Measurements from ENCODE around the gene LARGE2.
"Not testable (repeated sequence)": the region's sequence is repeated elsewhere in the genome, so short reads cannot be mapped to it uniquely, and the experiment has no call there.

Gene LARGE2

DNA sequence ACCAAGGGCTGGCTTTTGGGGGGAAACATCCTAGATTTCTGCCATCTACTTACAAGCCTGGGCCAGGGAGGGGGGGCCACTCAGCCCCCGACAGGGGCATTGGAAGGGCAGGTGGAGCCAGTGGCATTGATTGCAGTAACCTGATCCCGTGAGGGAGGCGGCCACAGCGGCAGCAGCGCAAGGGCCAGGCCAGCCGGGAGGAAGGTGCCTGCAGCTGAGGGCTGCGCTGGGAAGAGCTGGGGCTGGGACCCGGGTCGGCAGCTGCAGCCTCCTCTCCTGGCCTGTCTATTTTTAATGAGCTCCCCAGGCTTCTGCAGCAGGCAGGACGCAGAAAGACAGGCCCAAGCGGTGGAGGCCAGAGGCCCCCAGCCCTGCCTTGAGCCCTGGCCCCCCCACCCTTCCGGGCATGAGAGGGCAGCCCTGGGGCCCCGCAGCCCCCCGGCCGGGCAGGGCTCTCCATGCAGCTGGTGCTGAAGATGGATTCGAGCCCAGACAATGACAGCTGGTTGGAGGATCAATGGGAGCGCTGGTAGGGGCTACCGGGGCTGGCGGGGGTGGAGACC, 26.0 kb upstream of the LARGE2 start:
- DNase-seq: no peak

DNA sequence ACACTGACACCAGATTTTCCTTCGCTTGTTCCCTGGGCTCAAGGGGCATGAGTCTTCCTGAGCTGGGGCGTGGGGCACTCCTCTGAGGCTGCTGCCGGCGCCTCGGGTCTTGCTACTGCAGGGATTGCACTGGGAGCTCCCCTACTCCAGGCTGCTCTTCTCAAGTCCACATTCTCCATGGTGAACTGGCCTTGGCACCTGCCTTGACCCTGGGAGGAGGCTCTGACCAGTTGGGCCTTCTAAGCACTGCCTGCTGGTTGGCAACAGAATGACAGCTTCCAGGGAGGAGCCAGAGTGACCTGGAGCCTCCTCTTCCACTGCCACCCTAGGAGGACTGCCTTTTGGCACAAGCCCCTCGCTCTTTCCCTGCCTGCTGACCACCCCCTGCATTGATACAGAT, 24.9 kb upstream of the LARGE2 start:
- no peak for DNase-seq

DNA sequence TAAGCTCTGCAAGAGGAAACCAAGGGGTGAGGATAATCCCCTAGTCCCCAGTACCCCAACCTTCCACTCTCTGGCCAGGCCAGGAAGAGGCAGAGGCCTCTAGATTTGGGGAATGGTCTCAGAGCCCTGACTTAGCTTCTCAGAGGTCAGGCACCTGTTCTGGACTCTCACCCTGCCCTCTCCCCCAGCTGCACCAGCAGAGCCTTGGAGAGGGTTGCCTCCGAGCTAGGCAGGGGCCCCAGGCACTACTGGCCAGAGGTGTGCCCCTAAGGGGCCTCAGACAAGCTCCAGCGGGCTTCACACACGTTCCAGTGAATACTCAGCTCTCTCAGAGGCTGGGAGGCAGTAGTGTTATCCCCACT, 23.4 kb upstream of the LARGE2 start:
- DNase-seq: no peak

DNA sequence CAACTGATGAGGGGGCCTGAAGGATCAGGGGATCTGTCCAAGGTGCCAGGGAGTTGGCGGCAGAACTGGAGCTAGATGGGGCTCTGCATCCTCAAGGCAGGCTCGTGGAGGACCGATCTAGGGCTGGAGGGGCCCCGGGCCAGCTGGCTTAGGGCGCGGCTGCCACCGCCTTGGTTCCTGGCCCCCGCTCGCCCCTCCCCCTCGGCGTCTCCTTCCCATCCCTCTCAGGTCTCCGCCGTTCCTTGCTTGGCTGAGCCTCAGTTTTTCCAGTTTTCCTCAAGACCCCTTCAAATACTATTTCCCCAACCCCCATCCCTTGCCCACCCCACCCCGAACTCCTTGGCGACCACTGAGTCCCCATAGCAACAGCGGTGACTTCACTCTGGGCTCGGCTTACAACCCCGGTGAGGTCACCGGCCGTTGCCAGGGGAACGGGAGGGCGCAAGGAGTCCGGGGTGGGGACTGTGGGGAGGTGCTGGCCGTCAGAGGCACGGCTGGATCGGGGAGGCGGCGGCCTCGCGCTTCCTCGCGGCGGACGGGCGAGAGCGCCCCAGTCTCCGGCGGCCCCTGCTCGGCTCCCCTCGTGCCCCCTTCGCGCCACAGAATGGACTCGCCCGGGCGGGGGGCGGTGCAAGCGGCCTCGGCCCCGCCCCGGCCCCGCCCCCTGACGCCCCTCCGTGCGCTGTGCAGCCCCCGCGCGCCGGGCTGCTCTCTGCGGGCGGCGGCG, 22.8 kb upstream of the LARGE2 start:
- peak; percentile 78 for DNase-seq

DNA sequence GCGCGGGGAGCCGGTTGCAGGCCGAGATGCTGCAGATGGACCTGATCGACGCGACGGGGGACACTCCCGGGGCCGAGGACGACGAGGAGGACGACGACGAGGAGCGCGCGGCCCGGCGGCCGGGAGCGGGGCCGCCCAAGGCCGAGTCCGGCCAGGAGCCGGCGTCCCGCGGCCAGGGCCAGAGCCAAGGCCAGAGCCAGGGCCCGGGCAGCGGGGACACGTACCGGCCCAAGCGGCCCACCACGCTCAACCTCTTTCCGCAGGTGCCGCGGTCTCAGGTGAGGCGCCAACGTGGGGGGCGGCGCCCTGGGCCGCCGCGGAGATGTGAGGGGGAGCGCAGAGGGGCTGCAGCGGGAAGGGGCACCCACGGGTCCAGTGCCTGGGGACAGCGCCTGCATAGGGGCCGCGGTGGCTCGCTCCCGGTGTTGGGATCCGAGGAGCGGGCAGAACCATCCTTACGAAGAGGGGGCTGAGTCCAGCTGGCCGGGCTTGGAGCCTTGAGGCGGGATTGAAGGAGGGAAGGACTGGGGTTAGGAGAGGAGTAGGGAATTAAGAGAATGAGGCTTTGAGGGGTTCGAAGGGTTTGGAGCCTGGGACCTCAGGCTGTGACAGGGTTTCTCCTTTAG, 22.2 kb upstream of the LARGE2 start:
- not testable (repeated sequence) for DNase-seq

DNA sequence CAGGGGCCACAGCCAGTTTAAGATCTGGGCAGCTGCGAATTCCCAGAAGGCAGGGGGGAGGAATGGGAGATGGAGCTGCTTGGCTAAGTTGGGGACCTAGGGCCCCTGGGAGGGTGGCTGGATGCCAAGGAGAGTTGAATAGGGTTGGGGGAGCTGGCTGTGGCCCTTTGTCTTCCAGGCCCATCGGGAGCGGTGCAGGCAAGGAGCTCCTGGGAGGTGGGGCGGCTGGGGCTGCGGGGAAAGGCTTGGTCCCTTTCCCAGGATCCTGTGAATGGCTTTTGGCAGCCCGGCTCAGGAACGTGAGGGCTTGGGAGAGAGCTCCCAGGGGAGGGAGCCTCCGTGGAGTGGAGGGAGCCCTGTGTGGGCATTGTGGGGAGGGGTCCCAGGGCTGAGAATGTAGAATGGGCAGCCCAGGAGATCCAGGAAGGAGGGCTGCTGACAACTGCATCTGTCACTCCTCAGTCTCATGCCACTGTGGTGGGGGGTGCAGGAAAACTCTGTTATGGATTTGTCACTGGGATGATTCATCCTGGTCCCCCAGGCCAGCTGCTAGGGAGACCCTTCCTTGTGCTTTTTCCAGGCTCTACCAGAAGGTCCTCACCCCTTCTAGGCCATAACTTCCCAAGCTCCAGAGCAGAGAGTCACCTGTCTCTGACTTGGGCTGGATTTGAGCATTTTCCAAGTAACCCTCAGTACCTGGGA, 21.4 kb upstream of the LARGE2 start:
- DNase-seq: no peak

DNA sequence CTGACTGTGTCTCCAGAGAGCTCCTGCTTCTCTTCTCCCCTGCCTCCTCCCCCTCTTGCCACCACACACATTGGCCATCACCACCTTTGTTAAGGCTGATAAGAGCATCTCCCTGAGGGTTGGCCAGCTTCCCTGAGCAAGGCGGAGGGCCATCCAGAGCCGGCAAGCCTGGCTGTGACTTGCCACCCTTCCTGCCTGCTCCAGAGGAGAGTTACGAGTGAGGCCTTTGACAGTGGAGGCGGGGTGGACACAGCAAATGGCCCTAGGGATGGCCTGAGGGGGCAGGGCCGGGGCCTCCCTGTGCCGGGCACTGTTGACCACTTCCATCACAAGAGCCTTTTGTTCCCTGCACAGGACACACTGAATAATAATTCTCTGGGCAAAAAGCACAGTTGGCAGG, 20.8 kb upstream of the LARGE2 start:
- no peak for DNase-seq

DNA sequence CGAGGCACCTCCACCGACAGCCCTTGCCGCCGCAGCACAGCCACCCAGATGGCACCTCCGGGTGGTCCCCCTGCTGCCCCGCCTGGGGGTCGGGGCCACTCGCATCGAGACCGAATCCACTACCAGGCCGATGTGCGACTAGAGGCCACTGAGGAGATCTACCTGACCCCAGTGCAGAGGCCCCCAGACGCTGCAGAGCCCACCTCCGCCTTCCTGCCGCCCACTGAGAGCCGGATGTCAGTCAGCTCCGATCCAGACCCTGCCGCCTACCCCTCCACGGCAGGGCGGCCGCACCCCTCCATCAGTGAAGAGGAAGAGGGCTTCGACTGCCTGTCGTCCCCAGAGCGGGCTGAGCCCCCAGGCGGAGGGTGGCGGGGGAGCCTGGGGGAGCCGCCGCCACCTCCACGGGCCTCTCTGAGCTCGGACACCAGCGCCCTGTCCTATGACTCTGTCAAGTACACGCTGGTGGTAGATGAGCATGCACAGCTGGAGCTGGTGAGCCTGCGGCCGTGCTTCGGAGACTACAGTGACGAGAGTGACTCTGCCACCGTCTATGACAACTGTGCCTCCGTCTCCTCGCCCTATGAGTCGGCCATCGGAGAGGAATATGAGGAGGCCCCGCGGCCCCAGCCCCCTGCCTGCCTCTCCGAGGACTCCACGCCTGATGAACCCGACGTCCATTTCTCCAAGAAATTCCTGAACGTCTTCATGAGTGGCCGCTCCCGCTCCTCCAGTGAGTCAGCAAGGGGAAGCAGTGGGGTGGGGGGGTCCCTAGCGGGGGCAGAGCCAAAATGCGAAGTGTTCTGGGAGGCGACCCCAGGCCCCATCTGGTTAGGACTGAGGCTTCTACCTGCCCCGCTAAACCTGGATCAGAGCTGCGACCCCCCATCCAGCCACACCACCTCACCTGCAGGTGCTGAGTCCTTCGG, 19.7 kb upstream of the LARGE2 start:
- DNase-seq: no peak

DNA sequence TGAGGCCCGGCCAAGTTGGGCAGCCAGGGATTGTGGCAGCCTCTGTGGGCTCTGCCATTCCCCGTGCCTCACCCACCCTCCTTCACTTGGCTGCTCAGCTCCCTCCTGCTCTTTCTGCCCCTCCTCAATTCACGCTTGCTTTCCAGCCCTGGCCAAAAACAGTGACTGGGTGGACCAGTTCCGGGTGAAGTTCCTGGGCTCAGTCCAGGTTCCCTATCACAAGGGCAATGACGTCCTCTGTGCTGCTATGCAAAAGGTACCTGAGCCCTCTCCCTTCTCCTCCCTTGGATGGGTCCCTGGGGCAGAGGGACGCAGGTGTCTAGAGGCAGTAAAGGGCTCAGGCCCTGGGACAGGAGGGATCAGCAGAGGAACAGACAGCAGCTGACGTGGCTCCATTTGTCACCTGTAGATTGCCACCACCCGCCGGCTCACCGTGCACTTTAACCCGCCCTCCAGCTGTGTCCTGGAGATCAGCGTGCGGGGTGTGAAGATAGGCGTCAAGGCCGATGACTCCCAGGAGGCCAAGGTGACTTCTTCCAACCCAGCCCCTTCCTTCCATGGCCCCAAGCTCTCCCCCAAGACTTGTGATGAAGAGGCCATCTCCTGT, 18.0 kb upstream of the LARGE2 start:
- DNase-seq: no peak

DNA sequence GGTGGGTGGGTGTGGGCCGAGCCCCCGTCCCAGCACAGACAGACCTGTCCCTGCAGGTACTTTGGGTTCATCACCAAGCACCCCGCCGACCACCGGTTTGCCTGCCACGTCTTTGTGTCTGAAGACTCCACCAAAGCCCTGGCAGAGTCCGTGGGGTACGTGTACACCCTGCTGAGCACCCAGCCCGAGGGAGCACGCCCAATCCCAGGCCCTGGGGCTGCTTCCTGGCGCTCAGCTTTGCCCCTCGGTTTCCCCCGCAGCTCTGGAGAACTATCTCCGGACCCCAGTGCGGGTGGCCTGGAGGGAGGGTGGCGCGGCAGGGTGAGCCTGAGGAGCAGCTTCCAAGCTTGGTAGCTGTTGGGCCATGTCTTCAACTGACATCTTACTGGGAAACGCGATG, 17.4 kb upstream of the LARGE2 start:
- DNase-seq: no peak

DNA sequence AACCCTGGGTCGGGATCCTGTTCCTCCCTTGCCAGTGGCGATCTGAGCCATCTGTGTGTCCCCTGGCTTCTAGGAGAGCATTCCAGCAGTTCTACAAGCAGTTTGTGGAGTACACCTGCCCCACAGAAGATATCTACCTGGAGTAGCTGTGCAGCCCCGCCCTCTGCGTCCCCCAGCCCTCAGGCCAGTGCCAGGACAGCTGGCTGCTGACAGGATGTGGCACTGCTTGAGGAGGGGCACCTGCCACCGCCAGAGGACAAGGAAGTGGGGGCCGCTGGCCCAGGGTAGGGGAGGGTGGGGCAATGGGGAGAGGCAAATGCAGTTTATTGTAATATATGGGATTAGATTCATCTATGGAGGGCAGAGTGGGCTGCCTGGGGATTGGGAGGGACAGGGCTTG, 16.9 kb upstream of the LARGE2 start:
- DNase-seq: not testable (repeated sequence)

DNA sequence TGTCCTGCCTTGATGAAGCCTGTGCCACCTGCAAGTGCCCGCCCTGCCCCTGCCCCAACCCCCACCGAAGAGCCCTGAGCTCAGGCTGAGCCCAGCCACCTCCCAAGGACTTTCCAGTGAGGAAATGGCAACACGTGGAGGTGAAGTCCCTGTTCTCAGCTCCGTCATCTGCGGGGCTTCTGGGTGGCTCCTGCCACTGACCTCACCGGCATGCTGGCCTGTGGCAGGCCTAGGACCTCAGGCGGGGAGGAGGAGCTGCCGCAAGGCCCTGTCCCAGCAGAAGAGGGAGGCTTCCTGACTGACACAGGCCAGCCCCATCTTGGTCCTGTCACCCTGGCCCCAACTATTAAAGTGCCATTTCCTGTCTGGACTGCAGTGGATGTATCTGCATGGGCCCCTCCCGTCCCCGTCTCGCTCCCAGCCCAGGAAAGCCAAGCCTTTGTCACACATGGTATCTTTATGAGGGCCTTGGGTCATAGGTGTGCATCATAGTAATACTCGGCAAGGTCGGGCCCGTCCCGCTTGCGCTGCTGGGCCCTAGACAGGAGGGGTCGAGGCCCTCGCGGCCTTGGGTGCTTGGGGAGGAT, 16.3 kb upstream of the LARGE2 start:
- DNase-seq: no peak

DNA sequence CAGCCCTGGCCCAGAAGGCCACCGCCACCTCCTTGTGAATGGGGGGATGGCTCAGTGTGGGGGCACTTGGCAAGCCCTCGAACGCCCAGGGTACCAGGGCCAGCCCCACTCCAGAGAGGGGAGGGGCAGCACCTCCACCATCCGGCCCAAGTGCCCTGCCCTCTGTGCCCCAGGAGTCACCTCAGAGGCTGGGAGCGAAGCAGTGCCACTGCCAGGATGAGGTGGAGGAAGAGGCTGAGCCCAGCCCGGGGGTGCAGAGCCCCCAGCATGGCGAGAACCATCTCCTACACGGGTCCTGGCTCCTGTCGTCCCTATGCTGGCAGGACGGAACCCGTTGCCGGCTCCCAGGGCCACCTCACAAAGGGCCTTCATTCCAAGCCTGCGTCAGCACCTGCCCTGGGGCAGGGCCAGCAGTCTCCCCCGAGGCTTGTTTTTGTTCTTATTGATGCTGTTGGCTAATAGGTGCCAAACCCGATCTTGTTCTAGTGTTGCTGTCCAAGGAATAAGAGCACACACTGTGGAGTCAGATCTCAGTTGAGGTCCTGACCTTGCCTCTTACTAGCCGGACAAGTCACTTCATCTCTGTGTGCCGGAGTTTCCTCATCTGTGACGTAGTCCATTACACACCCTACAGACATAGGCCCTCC, 15.4 kb upstream of the LARGE2 start, which contains the start of gene FREY1:
TSS of gene FREY1 (minus strand) at position 307 of the 647 bp plus-strand sequence. CDS start at position 281, 26 bp downstream.
- no peak for DNase-seq

DNA sequence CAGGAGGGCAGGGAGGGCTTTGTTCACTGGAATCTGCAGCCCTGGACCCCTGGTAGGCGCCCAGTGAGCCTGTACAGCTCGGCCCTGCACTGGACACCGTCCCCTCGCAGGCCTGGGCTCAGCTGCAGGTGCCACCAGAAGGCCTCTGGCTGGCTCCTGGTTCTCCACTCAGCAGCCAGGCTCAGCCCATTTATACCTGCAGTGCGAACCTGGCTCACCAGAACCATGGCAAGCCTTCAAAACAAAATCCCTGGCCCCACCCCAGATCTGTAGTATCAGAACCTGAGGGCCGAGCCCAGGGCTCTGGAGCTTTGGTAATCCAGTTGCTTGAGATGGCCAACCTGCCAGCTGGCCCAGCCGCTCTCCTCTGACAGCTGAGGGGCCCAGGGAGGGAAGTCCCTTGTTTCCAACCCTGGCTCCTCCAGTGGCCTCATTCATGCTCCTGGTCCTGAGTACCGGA, 14.5 kb upstream of the LARGE2 start:
- DNase-seq: no peak

DNA sequence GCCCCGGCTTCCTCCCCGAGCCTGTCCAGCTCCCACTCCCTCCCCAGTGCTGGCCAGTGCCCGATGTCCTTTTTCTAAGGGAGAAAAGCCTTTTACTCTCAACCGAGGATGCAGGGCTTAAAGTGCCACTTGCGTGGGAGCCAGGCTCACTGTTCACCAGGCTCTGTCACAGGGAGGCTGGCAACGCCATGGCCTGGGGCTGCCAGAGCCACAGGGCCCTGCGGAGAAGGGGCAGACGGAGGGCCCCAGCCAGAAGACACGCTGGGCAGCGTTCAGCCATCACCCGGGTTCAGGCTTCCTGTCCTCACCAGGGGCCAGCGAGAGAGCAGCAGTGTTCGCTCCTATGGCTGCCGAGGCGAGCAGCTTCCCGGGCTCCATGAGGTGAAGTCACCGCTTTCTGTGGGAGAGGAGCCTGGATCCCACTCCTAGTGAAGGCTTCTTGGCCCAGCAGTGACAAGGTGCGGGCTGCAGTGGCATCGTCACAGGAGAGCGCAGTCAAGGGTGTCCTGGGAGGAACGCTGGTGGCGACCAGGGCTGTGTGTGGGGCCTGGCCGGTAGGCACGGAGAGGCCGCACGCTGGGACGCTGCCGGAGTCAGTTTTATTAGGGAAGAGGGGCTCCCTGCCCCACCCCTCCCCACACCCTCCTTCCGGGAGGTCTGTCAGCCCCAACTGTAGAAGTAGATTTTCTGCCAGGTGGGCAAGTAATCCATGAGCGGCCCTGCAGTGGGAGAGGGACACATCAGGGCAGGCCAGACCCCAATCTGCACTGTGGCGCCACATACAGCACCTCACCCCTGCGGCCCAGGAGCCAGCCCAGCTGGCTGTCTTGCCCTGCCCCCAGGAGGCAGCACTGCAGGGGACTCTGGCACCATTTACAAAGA, 12.6 kb upstream of the LARGE2 start:
- DNase-seq: no peak

DNA sequence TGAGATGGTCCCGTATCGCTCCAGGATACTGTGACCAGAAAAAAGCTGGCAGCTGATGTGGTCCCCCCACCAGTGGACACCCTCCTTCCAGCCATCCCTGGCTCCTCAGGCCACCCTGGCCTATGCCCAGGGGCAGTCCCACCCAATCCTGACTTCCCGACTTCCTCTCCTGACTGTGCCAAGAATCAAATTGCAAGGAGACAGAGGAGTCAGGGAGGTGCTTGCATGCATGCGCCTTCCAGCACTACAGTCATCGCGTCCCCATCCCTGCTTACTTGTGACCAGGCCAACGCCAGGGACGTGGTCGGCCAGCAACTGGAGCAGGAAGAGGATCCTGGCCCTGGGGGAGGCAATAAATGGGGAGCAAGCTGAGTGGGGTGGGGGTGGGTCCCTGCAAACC, 11.8 kb upstream of the LARGE2 start:
- no peak for DNase-seq

DNA sequence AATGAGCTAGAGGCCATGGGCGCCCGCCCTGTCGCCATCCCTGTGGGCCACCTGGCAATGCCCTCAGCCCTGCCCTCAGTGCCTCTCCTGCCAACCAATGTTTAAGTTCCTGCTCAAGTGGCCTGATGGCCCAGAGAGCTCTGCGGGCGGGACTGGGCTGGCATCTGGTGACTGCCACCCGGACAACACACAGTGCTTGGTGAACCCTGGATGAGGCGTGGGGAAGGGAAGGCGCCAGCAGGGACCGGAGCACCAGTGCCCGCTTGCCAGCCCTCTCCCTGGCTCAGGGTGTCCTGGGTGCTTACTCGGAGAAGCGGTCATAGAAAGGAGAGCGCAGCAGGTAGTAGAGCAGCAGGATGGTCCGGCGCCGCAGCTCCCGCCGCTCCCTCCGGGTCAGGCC, 8.9 kb upstream of the LARGE2 start:
- DNase-seq: no peak

DNA sequence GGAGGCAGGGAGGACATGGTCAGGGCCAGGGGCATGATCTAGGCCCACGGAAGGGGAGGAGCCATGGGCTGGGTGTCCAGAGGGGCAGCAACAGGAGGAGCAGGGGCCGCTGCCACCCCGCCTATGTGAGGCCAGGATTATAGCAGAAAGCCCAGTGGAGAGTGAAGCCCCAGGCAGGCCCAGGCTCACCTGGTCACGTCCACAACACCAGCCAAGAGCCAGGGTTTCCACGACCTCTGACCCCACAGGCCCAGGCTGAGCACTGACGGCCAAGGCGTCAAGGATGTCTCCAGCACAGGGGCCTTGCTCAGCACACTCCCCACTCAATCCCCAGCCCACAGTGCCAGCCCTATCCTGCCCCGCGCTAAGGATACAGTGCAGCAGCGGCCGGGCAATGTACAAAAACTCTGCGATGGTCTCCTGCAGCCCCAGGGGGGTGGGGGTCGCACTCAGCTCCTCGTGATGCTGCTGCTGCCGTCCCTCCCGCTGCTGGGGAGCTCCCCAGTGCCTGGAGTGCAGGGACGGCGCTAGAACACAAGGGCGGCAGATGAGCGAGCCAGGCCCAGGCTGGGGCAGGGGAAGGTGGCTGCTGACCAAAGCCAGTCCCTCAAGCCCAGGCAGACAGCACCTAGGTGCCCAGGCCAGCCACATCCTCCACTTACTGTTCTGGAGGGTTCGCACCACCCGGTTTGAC, 8.4 kb upstream of the LARGE2 start:
- DNase-seq: no peak

DNA sequence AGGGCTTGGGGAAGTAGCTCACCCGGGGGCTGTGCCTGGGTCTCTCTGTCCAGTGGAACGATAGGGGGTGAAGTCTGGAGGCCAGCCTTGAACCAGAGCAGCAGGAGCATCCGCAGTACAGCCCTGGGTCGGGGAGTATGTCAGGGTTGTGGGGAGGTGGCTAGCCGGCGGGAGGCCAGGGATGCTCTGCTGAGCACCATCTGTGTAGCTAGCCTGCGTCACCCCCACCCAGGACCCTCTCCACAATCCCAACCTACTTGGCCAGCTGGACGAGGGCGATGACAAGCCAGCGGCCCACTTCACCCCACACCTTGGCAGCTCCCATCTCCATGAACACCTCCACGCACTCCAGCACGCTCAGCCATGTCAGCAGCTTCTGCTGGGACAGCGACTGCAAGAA, 7.0 kb upstream of the LARGE2 start:
- no peak for DNase-seq

DNA sequence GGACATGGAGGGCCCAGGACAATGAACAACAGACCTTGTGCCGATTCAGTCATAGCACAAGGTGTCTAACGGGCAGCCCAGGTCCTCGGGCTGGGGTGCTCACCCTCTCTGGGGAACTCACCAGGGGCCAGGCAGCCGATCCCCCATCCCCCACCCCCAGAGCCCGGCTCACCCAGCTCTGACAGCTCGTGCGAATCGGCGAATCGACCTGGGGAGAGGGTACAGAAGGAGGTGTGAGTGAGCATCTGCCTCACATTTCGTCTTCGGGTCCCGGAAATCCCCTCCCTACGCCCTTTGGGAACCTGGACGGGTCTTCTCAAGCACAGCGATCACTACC, 5.2 kb upstream of the LARGE2 start:
- DNase-seq: no peak

All from NCI-H226 (cell line).